Right atrium auricular region (tissue), 2 donors: ENCODE data around the gene ETV4. TPM values are rescaled to one million over a fixed set of nuclear protein-coding genes. Genes with fewer than 3 reads are reported as not detected.

Source experiments
- DNase-seq: peaks from one replicate; pipeline ENCODE4 v3.0.0-alpha.2; 2019; ENCODE audit warnings: low spot score
- H3K27ac ChIP-seq, 2 donors: fragments of 200-600 bp; sonication (generic); 1 replicate in 1 of 2; 2 replicates in 1 of 2; pipeline ENCODE4 v1.5.1; 2016 to 2019
- H3K27me3 ChIP-seq, 2 donors: fragments of 200-600 bp; sonication (generic); one replicate each; pipeline versions ENCODE4 v1.5.1 to v1.6.0; 2017 to 2019
- H3K36me3 ChIP-seq: fragments of 200-600 bp; sonication (generic); one replicate; pipeline ENCODE4 v1.5.1; 2016
- H3K4me1 ChIP-seq, 2 donors: fragments of 200-600 bp; sonication (generic); one replicate each; pipeline versions ENCODE4 v1.5.1 to v1.6.0; 2017 to 2019
- H3K4me3 ChIP-seq, 2 donors: fragments of 200-600 bp; sonication (generic); 1 replicate in 1 of 2; 2 replicates in 1 of 2; pipeline ENCODE4 v1.5.1; 2017 to 2019; ENCODE audit warnings: mild to moderate bottlenecking in 1 of 2, moderate library complexity in 1 of 2
- H3K9me3 ChIP-seq, 2 donors: fragments of 200-600 bp; sonication (generic); one replicate each; pipeline ENCODE4 v1.5.1; 2019
- total RNA-seq, 2 donors: library from RNA; depleted of rRNA; stranded (reverse); fragments of >200 nt; gene quantifications; one replicate each; pipeline ENCODE4 v1.1.0, GENCODE V29; 2016
- TF ChIP-seq, protein P1 (sequence below), 2 donors: fragments of 200-600 bp; sonication (generic); IDR thresholded peaks; one replicate each; pipeline ENCODE4 v1.5.1; 2019; ENCODE audit warnings: antibody characterized with exemption in 2 of 2

The ETV4 gene
- total RNA-seq, 2 donors from 2014 or later = 3.1 to 5.0 TPM

DNA sequence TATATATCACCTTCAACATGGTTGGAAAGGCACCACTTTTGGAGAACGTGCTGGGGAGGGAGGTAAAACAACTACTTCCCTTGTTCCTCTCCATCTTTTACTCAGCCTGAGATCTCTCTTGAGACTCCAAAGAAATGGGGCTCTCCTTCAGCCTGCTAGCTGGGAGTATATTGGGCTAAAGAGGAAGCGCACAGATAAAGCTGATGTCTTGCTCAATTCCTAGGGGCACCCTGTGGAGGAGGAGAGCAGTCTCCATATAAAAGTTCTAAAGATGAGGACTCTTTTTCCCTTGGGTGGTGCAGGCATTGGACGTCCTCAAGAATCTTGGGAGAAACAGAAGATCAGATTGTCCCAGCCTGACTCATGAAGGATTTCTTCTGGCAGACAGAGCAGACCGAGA lies 4.6 kb upstream of the ETV4 start:
- no peak overlapping the region for H3K27ac ChIP-seq
- H3K9me3 ChIP-seq = no peaks in the 10 kb centered on the region
- DNase-seq = no peak
- H3K4me1 ChIP-seq = peaks cover 0 to 12% of the 10 kb centered on the region in 2 donors
- H3K36me3 ChIP-seq = no peaks in the 10 kb centered on the region
- no peaks in the 10 kb centered on the region for H3K27me3 ChIP-seq
- TF ChIP-seq, protein P1, sequence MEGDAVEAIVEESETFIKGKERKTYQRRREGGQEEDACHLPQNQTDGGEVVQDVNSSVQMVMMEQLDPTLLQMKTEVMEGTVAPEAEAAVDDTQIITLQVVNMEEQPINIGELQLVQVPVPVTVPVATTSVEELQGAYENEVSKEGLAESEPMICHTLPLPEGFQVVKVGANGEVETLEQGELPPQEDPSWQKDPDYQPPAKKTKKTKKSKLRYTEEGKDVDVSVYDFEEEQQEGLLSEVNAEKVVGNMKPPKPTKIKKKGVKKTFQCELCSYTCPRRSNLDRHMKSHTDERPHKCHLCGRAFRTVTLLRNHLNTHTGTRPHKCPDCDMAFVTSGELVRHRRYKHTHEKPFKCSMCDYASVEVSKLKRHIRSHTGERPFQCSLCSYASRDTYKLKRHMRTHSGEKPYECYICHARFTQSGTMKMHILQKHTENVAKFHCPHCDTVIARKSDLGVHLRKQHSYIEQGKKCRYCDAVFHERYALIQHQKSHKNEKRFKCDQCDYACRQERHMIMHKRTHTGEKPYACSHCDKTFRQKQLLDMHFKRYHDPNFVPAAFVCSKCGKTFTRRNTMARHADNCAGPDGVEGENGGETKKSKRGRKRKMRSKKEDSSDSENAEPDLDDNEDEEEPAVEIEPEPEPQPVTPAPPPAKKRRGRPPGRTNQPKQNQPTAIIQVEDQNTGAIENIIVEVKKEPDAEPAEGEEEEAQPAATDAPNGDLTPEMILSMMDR (IDR thresholded peaks at IDR 0.05) = no peak
- no peak overlapping the region for H3K4me3 ChIP-seq

DNA sequence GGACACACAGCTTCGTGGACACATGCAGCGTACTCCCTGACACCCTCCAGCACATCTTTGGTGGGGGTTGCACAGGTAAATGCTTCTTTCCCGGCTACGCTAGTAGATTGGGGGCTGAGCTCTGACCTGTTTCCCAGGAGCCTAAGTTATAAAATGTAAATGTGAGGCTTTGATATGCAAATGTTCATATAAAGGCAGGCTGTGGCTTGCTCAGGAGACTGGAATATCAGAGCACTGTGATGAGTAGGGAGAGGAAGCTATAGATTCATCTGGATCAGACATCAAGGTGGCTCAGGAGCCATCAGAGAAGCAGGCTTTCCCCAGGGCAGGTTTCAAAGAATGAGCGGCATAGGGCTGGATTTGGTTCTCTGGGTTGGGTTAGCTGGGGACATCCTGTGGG lies 3.4 kb upstream of the ETV4 start:
- Histone ChIP-seq H3K27me3 (no peaks in the 10 kb centered on the region), H3K36me3 (no peaks in the 10 kb centered on the region), H3K4me1 (peaks cover 0 to 25% of the 10 kb centered on the region in 2 donors), H3K9me3 (no peaks in the 10 kb centered on the region), H3K4me3 (no peak overlapping the region), H3K27ac (no peak overlapping the region)
- DNase-seq = no peak
- TF ChIP-seq, protein P1 (IDR thresholded peaks at IDR 0.05) = no peak

DNA sequence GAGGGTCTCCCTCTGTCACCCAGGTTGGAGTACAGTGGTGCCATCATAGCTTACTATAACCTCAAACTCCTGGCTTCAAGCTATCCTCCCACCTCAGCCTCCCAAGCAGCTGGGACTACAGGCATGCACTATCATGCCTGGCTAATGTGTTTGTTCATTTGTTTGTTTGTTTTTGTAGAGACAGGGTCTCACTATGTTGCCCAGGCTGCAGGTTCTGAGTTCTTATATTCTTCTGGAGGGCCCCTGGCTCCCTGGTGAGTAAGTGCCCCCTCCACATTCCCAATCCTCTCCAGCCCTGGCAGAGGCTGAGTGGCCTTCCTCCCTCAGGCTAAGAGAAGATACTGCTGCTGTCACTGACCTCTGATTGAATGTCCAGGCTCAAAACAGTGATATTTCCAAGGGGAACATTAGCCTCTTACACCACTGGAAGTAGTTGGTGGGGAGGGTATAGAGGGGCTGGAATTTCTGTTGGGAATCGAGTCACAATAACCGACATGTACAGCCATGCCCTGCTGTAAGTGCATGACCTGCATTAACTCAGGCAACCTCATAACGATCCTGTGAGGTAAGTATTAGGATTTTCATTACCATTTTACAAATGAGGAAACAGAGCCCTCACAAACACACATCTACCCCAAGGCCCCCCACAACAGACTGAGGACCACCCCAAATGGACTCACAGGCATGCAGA lies 2.7 kb upstream of the ETV4 start:
- Histone ChIP-seq H3K27me3 (no peaks in the 10 kb centered on the region), H3K9me3 (no peaks in the 10 kb centered on the region), H3K27ac (no peak overlapping the region), H3K36me3 (no peaks in the 10 kb centered on the region), H3K4me1 (peaks cover 0 to 29% of the 10 kb centered on the region in 2 donors), H3K4me3 (no peak overlapping the region)
- TF ChIP-seq, protein P1 (IDR thresholded peaks at IDR 0.05) = no peak
- DNase-seq = no peak

DNA sequence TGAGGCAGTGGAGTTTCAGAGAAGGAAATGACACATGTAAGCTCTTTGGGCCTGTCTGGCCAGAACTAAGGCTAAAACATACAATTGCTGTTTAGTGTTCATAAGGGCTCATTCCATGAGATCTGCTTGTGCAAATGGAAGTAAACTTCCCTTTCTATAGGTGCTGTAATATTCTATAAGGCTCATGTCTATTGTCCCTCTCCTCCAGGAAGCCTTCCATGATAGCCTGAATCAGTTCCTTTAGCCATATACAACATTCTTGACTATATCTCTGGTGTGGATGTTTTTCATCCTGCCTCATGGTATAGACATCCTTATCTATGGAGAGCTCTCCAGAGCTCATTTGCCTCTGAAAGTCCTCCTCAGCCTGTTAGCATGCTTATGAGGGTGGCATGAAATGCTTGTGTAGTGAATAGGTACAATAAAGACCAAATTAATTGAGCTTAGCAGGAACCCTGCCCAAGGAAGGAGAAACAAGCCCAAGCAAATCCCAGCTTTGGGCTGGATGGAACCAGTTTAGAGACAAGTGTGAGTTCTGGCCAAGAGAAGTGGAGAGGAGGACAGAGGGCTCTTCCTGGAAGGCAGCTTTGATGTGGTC lies 1.6 kb upstream of the ETV4 start:
- Histone ChIP-seq H3K4me3 (no peak overlapping the region), H3K36me3 (no peaks in the 10 kb centered on the region), H3K27ac (no peak overlapping the region), H3K9me3 (no peaks in the 10 kb centered on the region), H3K27me3 (no peaks in the 10 kb centered on the region), H3K4me1 (peaks cover 0 to 29% of the 10 kb centered on the region in 2 donors)
- TF ChIP-seq, protein P1 (IDR thresholded peaks at IDR 0.05) = no peak
- no peak for DNase-seq

DNA sequence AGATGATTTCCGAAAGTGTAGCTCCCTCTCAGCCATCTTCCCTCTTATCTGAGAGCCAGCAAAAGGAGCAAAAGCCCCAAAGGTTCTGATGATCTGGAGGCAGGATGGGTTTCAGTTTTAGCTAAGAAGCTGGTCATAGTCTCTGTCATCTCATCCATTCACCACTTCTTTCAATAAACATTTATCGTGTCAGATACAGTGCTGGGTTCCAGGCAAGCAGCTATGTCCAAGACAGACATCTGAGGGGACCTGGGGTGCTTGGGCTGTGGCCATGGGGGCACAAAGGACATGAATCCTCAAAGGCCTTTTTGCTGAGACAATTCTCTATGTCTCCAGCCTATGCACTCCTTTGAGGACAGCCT lies 1.0 kb upstream of the ETV4 start:
- no peak overlapping the region for H3K27ac ChIP-seq
- H3K36me3 ChIP-seq = no peaks in the 10 kb centered on the region
- no peaks in the 10 kb centered on the region for H3K9me3 ChIP-seq
- TF ChIP-seq, protein P1 (IDR thresholded peaks at IDR 0.05) = no peak
- H3K4me3 ChIP-seq = no peak overlapping the region
- DNase-seq = no peak
- peaks cover 0 to 29% of the 10 kb centered on the region in 2 donors for H3K4me1 ChIP-seq
- no peaks in the 10 kb centered on the region for H3K27me3 ChIP-seq

DNA sequence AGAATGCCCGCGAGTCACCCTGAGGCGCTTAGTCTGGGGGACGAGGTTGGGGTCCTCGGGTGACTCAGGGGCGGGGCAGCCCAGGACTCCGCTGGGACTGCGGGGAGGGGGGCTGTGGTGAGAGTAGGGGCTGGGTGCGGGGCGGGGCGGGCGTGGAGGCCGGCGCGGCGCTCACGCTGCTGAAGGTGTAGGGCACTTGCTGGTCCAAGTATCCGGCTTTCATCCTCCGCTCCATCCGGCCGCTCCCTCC lies 832 bp downstream of the ETV4 start:
- Histone ChIP-seq H3K4me3 (peak overlapping the region; percentile 49 to 67), H3K4me1 (peaks cover 0 to 29% of the 10 kb centered on the region in 2 donors), H3K27me3 (no peaks in the 10 kb centered on the region), H3K27ac (peak overlapping the region in 1 of 2 donors; percentile 26), H3K36me3 (no peaks in the 10 kb centered on the region), H3K9me3 (no peaks in the 10 kb centered on the region)
- no peak for DNase-seq
- TF ChIP-seq, protein P1 (IDR thresholded peaks at IDR 0.05) = no peak
